HCT116 (cell line): Measurements from ENCODE around the gene SFXN2. TPM values are rescaled to one million over a fixed set of nuclear protein-coding genes. Genes with fewer than 3 reads are reported as not detected.
A peak's percentile ranks its signal among the peaks of the same experiment; 100 is the strongest.

Experiments used
- ATAC-seq: fragments of 200-7000 bp; cut with Tn5 transposase; 2 replicates; pipeline ENCODE4 v1.9.1; 2020; ENCODE audit warnings: mild to moderate bottlenecking, moderate library complexity
- BruUV-seq: library from RNA; stranded (reverse); fragments of 400-500 nt; replicated peaks from 2 replicates; lab custom pipeline; 2021; lab: Mats Ljungman, UMichigan
- CTCF ChIA-PET: fragments of 300-600 bp; sonication (Branson Sonifier 250); formaldehyde crosslinking; loops from one replicate; lab custom pipeline; 2021; ENCODE audit warnings: antibody characterized with exemption; lab: Charles Lee
- POLR2A ChIA-PET: fragments of 300-600, 350-600 bp; sonication (Branson Sonifier 250); formaldehyde crosslinking; loops from one replicate; lab custom pipeline; 2021; ENCODE audit warnings: antibody characterized with exemption; lab: Charles Lee
- RAD21 ChIA-PET, 2 experiments: fragments of 300-600 bp; sonication (Branson Sonifier 250); formaldehyde crosslinking; loops; one replicate each; lab custom pipeline; 2023; ENCODE audit warnings: low total read pairs in 2 of 2; ENCODE audit not compliant: uncharacterized antibody in 2 of 2, unreplicated experiment in 2 of 2, low non-redundant PET in 1 of 2; lab: Charles Lee
- DNase-seq: peaks from one replicate; pipeline ENCODE4 v3.0.0-alpha.2; 2010; ENCODE audit warnings: low read depth, low spot score
- H2AFZ ChIP-seq: fragments of 200-600 bp; shearing (Covaris generic), sonication (generic); 2 replicates; pipeline ENCODE4 v1.6.1; 2017; ENCODE audit warnings: low read depth, mixed run types, mixed read lengths, antibody characterized with exemption, low read length; ENCODE audit not compliant: poor library complexity, severe bottlenecking
- H3K27ac ChIP-seq: 2 replicates; pipeline ENCODE4 v1.5.1; 2012; ENCODE audit warnings: low read depth, low read length
- H3K27me3 ChIP-seq: fragments of 200-600 bp; sonication (generic); 2 replicates; pipeline ENCODE4 v1.6.1; 2016; ENCODE audit warnings: mixed run types, low read length, mixed read lengths; ENCODE audit not compliant: insufficient read depth
- H3K36me3 ChIP-seq, 2 experiments: fragments of 200-500 bp in 1 of 2; fragments of 200-600 bp in 1 of 2; sonication (Bioruptor generic) in 1 of 2; sonication (generic) in 1 of 2; 2 replicates each; pipeline versions ENCODE4 v1.5.1 to v1.6.1; 2014 to 2016; ENCODE audit warnings: low read length in 2 of 2, inconsistent platforms in 1 of 2, mixed read lengths in 1 of 2, mixed run types in 1 of 2; ENCODE audit not compliant: insufficient read depth in 2 of 2, control insufficient read depth in 1 of 2
- H3K4me1 ChIP-seq, 2 experiments: fragments of 200-600 bp in 1 of 2; sonication (generic) in 1 of 2; 2 replicates each; pipeline versions ENCODE4 v1.5.1 to v1.6.1; 2012 to 2017; ENCODE audit warnings: low read length in 2 of 2, inconsistent platforms in 1 of 2, mild to moderate bottlenecking in 1 of 2, mixed read lengths in 1 of 2, mixed run types in 1 of 2, moderate library complexity in 1 of 2; ENCODE audit not compliant: insufficient read depth in 2 of 2, control insufficient read depth in 1 of 2
- H3K4me2 ChIP-seq: fragments of 200-600 bp; sonication (generic); 2 replicates; pipeline ENCODE4 v1.6.1; 2017; ENCODE audit warnings: mixed run types, low read length, mixed read lengths
- H3K4me3 ChIP-seq, 2 experiments: fragments of 200-600 bp in 1 of 2; sonication (generic) in 1 of 2; replicated peaks in 1 of 2; 2 replicates each; pipeline ENCODE4 v1.5.1; 2011 to 2016; ENCODE audit warnings: low read length in 2 of 2, control low read depth in 1 of 2, low read depth in 1 of 2, mild to moderate bottlenecking in 1 of 2, mixed read lengths in 1 of 2, mixed run types in 1 of 2
- H3K79me2 ChIP-seq: fragments of 200-600 bp; sonication (generic); 2 replicates; pipeline ENCODE4 v1.6.1; 2017; ENCODE audit warnings: mild to moderate bottlenecking, mixed run types, low read length, moderate library complexity, mixed read lengths; ENCODE audit not compliant: insufficient read depth
- H3K9ac ChIP-seq: fragments of 200-600 bp; sonication (generic); 2 replicates; pipeline ENCODE4 v1.6.1; 2016; ENCODE audit warnings: low read length, mixed read lengths
- H3K9me2 ChIP-seq: fragments of 200-600 bp; sonication (generic), shearing (Covaris generic); 2 replicates; pipeline ENCODE4 v1.6.1; 2017; ENCODE audit warnings: mixed run types, mild to moderate bottlenecking, moderate library complexity; ENCODE audit not compliant: insufficient read depth
- H3K9me3 ChIP-seq, 2 experiments: fragments of 200-500 bp in 1 of 2; fragments of 200-600 bp in 1 of 2; sonication (Bioruptor generic) in 1 of 2; sonication (generic) in 1 of 2; 2 replicates each; pipeline ENCODE4 v1.6.1; 2014 to 2017; ENCODE audit warnings: low read length in 2 of 2, mixed read lengths in 2 of 2, inconsistent platforms in 1 of 2, low read depth in 1 of 2, mild to moderate bottlenecking in 1 of 2, mixed run types in 1 of 2, moderate library complexity in 1 of 2; ENCODE audit not compliant: control insufficient read depth in 1 of 2, insufficient read depth in 1 of 2
- H4K20me1 ChIP-seq: fragments of 200-600 bp; sonication (generic), shearing (Covaris generic); 2 replicates; pipeline ENCODE4 v1.6.1; 2017; ENCODE audit warnings: mixed run types, mild to moderate bottlenecking, moderate library complexity; ENCODE audit not compliant: insufficient read depth
- CBX3 ChIP-seq: IDR thresholded peaks from 2 replicates; pipeline ENCODE4 v1.6.1; 2012; ENCODE audit warnings: low read depth
- EGR1 ChIP-seq: IDR thresholded peaks from 2 replicates; pipeline ENCODE4 v1.6.1; 2012; ENCODE audit warnings: low read depth
- ELF1 ChIP-seq: IDR thresholded peaks from 2 replicates; pipeline ENCODE4 v1.6.1; 2012; ENCODE audit warnings: low read depth, borderline replicate concordance
- EZH2 ChIP-seq: fragments of 200-600 bp; sonication (generic); IDR thresholded peaks from 2 replicates; pipeline ENCODE4 v1.6.1; 2017; ENCODE audit warnings: antibody characterized with exemption, mixed run types
- FOSL1 ChIP-seq: IDR thresholded peaks from 2 replicates; pipeline ENCODE4 v1.6.1; 2012; ENCODE audit warnings: low read depth
- JUND ChIP-seq: IDR thresholded peaks from 2 replicates; pipeline ENCODE4 v1.6.1; 2012
- POLR2AphosphoS5 ChIP-seq: IDR thresholded peaks from 2 replicates; pipeline ENCODE4 v1.6.1; 2011; ENCODE audit warnings: mild to moderate bottlenecking, low read depth, low read length, moderate library complexity
- RAD21 ChIP-seq: IDR thresholded peaks from 2 replicates; pipeline ENCODE4 v1.6.1; 2012; ENCODE audit warnings: low read depth, mild to moderate bottlenecking
- TCF7L2 ChIP-seq: IDR thresholded peaks from 2 replicates; pipeline ENCODE4 v1.7.0; 2011; ENCODE audit warnings: borderline replicate concordance, inconsistent platforms; ENCODE audit not compliant: insufficient read depth, insufficient read length; ENCODE audit errors: extremely low read depth
- ZFX ChIP-seq: fragments of 450-650 bp; IDR thresholded peaks from 2 replicates; pipeline ENCODE4 v1.6.1; 2017
- ZNF274 ChIP-seq: fragments of 200-500 bp; sonication (Bioruptor generic); IDR thresholded peaks from 2 replicates; pipeline ENCODE4 v1.6.1; 2014; ENCODE audit warnings: mild to moderate bottlenecking, low read depth, low read length, inconsistent platforms
- intact Hi-C: fragments of 100-400 bp; cut with micrococcal nuclease; formaldehyde crosslinking; loops from 2 replicates; pipeline ENCODE4 v1.10.0; 2022
- total RNA-seq: library from RNA; stranded (reverse); gene quantifications from one replicate; pipeline ENCODE4 v1.2.1, GENCODE V29; 2021; ENCODE audit not compliant: unreplicated experiment
- TF ChIP-seq, protein P1 (sequence below), 3 experiments: fragments of 200-600 bp in 1 of 3; sonication (generic) in 1 of 3; IDR thresholded peaks in 2 of 3; conservative IDR thresholded peaks in 1 of 3; 2 replicates each; pipeline ENCODE4 v1.5.1; 2012 to 2017; ENCODE audit warnings: low read depth in 2 of 3, low read length in 2 of 3, antibody characterized with exemption in 1 of 3, borderline replicate concordance in 1 of 3, control low read depth in 1 of 3, mild to moderate bottlenecking in 1 of 3, mixed read lengths in 1 of 3, mixed run types in 1 of 3, moderate library complexity in 1 of 3; ENCODE audit not compliant: insufficient read depth in 1 of 3
- TF ChIP-seq, protein P2 (sequence below): IDR thresholded peaks from 2 replicates; pipeline ENCODE4 v1.6.1; 2011; ENCODE audit warnings: mild to moderate bottlenecking, low read length, moderate library complexity; ENCODE audit not compliant: insufficient replicate concordance; ENCODE audit errors: extremely low read depth

SFXN2 gene
- total RNA-seq, 1 experiment from 2014 or later = 22.9 TPM

DNA sequence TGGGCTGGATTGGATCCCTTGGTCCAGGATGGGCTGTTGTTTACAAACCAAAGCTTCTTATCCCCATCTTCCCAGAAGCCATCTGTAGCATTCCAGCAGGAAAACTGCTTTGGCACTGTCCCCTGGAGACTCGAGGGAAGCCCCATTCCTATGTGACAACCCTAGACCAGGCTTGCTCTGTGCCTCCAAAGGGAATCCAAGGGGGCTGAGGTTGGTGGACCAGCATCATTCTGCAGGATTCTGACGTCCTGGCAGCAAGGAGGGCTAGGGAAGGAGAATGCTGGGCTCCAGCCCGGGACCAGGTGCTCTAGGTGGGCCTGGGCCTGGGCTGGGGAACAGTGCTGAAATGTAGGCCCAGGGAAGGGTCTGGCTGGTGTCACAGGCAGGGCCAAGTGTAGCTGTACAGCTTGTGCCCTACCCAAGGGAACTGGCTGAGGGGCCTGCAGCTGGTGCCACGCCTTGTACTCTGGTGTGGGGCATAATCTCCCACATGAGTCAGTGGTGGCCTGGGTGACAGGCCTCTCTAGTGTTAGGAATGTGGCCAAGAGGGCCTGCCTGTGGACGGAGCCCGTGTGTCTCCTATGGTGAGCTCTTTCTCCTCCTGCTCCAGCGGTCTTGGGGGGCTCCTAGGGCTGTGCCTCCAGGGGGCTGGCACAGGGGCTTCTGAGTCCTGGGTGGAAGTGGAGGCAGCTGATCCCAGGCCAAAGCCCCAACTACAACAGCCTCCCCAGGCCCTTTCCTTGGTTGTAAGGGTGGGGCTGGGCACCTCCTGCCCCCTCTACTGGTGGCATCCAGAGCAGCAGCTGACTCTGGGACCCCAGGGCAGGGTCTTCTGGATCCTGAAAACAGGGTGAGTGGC lies 45.0 kb upstream of the SFXN2 start:
- H3K9me3 ChIP-seq = no peaks in the 10 kb centered on the region
- H3K4me2 ChIP-seq = peak overlapping the region; percentile 55
- POLR2A ChIA-PET = interaction anchor here (0.6 to 1.3 kb wide), 4 partner anchors 14 to 47 kb away, joined by 3 to 6 read pairs (median 3); no protein-coding TSS in a partner anchor
- H3K27ac ChIP-seq = peak overlapping the region; percentile 1; the same call in 1 of the 2 replicates
- BruUV-seq = no TSS peak
- RAD21 ChIA-PET = interaction anchor here in 1 of 2 experiments (1.1 kb wide), 1 partner anchor 24 kb away, joined by 9 read pairs; no protein-coding TSS in a partner anchor
- H3K4me3 ChIP-seq = no peak overlapping the region
- peaks cover 13 to 23% of the 10 kb centered on the region in 2 experiments for H3K4me1 ChIP-seq
- H4K20me1 ChIP-seq = no peaks in the 10 kb centered on the region
- intact Hi-C loops = loop anchor here (1.0 kb wide), 1 partner anchor 23 kb away; no protein-coding TSS in a partner anchor
- DNase-seq (peak; percentile 35), ATAC-seq (peak; percentile 85)
- H3K27me3 ChIP-seq = no peaks in the 10 kb centered on the region
- H3K9me2 ChIP-seq = no peaks in the 10 kb centered on the region
- no peak overlapping the region for H2AFZ ChIP-seq
- CTCF ChIA-PET = interaction anchor here (0.9 to 3.8 kb wide), 11 partner anchors 9 to 439 kb away, joined by 3 to 40 read pairs (median 4); partner anchors contain the start of genes ARL3, SFXN2 and TRIM8
- H3K9ac ChIP-seq = peak overlapping the region; percentile 31
- no peak for TF ChIP-seq ELF1
- TF ChIP-seq, protein P1, sequence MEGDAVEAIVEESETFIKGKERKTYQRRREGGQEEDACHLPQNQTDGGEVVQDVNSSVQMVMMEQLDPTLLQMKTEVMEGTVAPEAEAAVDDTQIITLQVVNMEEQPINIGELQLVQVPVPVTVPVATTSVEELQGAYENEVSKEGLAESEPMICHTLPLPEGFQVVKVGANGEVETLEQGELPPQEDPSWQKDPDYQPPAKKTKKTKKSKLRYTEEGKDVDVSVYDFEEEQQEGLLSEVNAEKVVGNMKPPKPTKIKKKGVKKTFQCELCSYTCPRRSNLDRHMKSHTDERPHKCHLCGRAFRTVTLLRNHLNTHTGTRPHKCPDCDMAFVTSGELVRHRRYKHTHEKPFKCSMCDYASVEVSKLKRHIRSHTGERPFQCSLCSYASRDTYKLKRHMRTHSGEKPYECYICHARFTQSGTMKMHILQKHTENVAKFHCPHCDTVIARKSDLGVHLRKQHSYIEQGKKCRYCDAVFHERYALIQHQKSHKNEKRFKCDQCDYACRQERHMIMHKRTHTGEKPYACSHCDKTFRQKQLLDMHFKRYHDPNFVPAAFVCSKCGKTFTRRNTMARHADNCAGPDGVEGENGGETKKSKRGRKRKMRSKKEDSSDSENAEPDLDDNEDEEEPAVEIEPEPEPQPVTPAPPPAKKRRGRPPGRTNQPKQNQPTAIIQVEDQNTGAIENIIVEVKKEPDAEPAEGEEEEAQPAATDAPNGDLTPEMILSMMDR (IDR thresholded peaks at IDR 0.05 in 2 of 3, conservative IDR thresholded peaks at IDR 0.05 in 1 of 3; ENCODE audit: borderline replicate concordance in 1 of 3, insufficient read depth in 1 of 3, low read depth in 2 of 3, low read length in 2 of 3) = peak; percentile 77 to 87 (median 83); a peak in 5 of 6 replicates
- TF ChIP-seq FOSL1 = no peak
- TF ChIP-seq ZNF274 = no peak
- 0 out of 2 replicates have a peak, but pooled peaks have one; percentile 49 for TF ChIP-seq ZFX
- no peak for TF ChIP-seq CBX3
- no peak for TF ChIP-seq EZH2
- TF ChIP-seq, protein P2, sequence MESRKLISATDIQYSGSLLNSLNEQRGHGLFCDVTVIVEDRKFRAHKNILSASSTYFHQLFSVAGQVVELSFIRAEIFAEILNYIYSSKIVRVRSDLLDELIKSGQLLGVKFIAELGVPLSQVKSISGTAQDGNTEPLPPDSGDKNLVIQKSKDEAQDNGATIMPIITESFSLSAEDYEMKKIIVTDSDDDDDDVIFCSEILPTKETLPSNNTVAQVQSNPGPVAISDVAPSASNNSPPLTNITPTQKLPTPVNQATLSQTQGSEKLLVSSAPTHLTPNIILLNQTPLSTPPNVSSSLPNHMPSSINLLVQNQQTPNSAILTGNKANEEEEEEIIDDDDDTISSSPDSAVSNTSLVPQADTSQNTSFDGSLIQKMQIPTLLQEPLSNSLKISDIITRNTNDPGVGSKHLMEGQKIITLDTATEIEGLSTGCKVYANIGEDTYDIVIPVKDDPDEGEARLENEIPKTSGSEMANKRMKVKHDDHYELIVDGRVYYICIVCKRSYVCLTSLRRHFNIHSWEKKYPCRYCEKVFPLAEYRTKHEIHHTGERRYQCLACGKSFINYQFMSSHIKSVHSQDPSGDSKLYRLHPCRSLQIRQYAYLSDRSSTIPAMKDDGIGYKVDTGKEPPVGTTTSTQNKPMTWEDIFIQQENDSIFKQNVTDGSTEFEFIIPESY = peak; percentile 5
- peak; percentile 38; the same call in 1 of the 2 replicates for TF ChIP-seq RAD21
- TF ChIP-seq JUND = no peak
- no peak for TF ChIP-seq EGR1
- TF ChIP-seq TCF7L2 = no peak
- TF ChIP-seq POLR2AphosphoS5 = no peak
- no peaks in the 10 kb centered on the region for H3K36me3 ChIP-seq
- H3K79me2 ChIP-seq = no peaks in the 10 kb centered on the region
